ENCODE data around the gene SURF1.

- TF ChIP-seq CTCF (IDR thresholded peaks at IDR 0.05; ENCODE audit: insufficient read depth, low read length) = no peak
- no peak for TF ChIP-seq POLR2AphosphoS5 (IDR thresholded peaks at IDR 0.05; ENCODE audit: low read depth)
- no peak for TF ChIP-seq REST (IDR thresholded peaks at IDR 0.05; ENCODE audit: insufficient replicate concordance, low read depth)
- TF ChIP-seq SPI1 (IDR thresholded peaks at IDR 0.05; ENCODE audit: borderline replicate concordance, low read depth) = no peak
- no peak for TF ChIP-seq GABPA (IDR thresholded peaks at IDR 0.05; ENCODE audit: low read depth)
These were observed 34.4 kb upstream of the SURF1 start for GRCh38 chr9:133390713-133391112.

Data from HL-60 (cell line).